H9 (cell line): ENCODE results near the gene OR10J5. TPM values are rescaled to one million over a fixed set of nuclear protein-coding genes. Genes with fewer than 3 reads are reported as not detected.

Source experiments
- DNase-seq: peaks from one replicate; pipeline ENCODE4 v3.0.0-alpha.2; 2017
- H2AFZ ChIP-seq: one replicate; pipeline ENCODE4 v1.6.1; 2013; ENCODE audit warnings: mild to moderate bottlenecking, low read length, control low read depth, moderate library complexity
- H2AK5ac ChIP-seq: 2 replicates; pipeline ENCODE4 v1.6.1; 2013; ENCODE audit warnings: low read length, control low read depth, mixed read lengths; ENCODE audit not compliant: insufficient read length
- H2BK120ac ChIP-seq: one replicate; pipeline ENCODE4 v1.6.1; 2013; ENCODE audit warnings: low read depth, mild to moderate bottlenecking, low read length, control low read depth, inconsistent platforms; ENCODE audit not compliant: poor library complexity, severe bottlenecking
- H2BK12ac ChIP-seq: 2 replicates; pipeline ENCODE4 v1.6.1; 2013; ENCODE audit warnings: low read length, control low read depth, mixed read lengths, low read depth; ENCODE audit not compliant: insufficient read length
- H2BK15ac ChIP-seq: 2 replicates; pipeline ENCODE4 v1.6.1; 2013; ENCODE audit warnings: low read depth, low read length, control low read depth
- H2BK20ac ChIP-seq: one replicate; pipeline ENCODE4 v1.6.1; 2013; ENCODE audit warnings: low read depth, mild to moderate bottlenecking, low read length, control low read depth, inconsistent platforms; ENCODE audit not compliant: poor library complexity, severe bottlenecking
- H2BK5ac ChIP-seq: 2 replicates; pipeline ENCODE4 v1.6.1; 2013; ENCODE audit warnings: low read length, control low read depth, mixed read lengths; ENCODE audit not compliant: insufficient read length
- H3K14ac ChIP-seq: 2 replicates; pipeline ENCODE4 v1.6.1; 2013; ENCODE audit warnings: low read length, control low read depth; ENCODE audit not compliant: insufficient read depth
- H3K18ac ChIP-seq: 2 replicates; pipeline ENCODE4 v1.6.1; 2013; ENCODE audit warnings: low read depth, mild to moderate bottlenecking, mixed read lengths, low read length, control low read depth; ENCODE audit not compliant: insufficient read length
- H3K23ac ChIP-seq: 2 replicates; pipeline ENCODE4 v1.6.1; 2013; ENCODE audit warnings: low read length, control low read depth, mixed read lengths, low read depth; ENCODE audit not compliant: insufficient read length
- H3K23me2 ChIP-seq: 2 replicates; pipeline ENCODE4 v1.6.1; 2013; ENCODE audit warnings: low read depth, mild to moderate bottlenecking, mixed read lengths, low read length, control low read depth; ENCODE audit not compliant: insufficient read length, poor library complexity, severe bottlenecking
- H3K27ac ChIP-seq: 2 replicates; pipeline ENCODE4 v1.5.1; 2013; ENCODE audit warnings: low read length, control low read depth, mixed read lengths, low read depth; ENCODE audit not compliant: insufficient read length
- H3K27me3 ChIP-seq: 2 replicates; pipeline ENCODE4 v1.6.1; 2013; ENCODE audit warnings: low read length, control low read depth, inconsistent platforms; ENCODE audit not compliant: insufficient read depth
- H3K4ac ChIP-seq: 2 replicates; pipeline ENCODE4 v1.6.1; 2013; ENCODE audit warnings: low read depth, mild to moderate bottlenecking, control low read depth, inconsistent platforms, low read length, moderate library complexity
- H3K4me1 ChIP-seq: 2 replicates; pipeline ENCODE4 v1.6.1; 2013; ENCODE audit warnings: low read length, control low read depth, inconsistent platforms; ENCODE audit not compliant: insufficient read depth
- H3K4me2 ChIP-seq: 2 replicates; pipeline ENCODE4 v1.6.1; 2013; ENCODE audit warnings: low read length, control low read depth, mixed read lengths; ENCODE audit not compliant: insufficient read length, insufficient read depth
- H3K56ac ChIP-seq: 2 replicates; pipeline ENCODE4 v1.6.1; 2013; ENCODE audit warnings: low read depth, mild to moderate bottlenecking, mixed read lengths, low read length, control low read depth; ENCODE audit not compliant: insufficient read length
- H3K79me1 ChIP-seq: 2 replicates; pipeline ENCODE4 v1.6.1; 2013; ENCODE audit warnings: low read depth, mild to moderate bottlenecking, moderate library complexity, low read length, control low read depth, inconsistent platforms; ENCODE audit not compliant: insufficient read depth, poor library complexity, severe bottlenecking
- H3K79me2 ChIP-seq: 2 replicates; pipeline ENCODE4 v1.6.1; 2013; ENCODE audit warnings: low read length, control low read depth, inconsistent platforms; ENCODE audit not compliant: insufficient read depth
- H3K9ac ChIP-seq: 2 replicates; pipeline ENCODE4 v1.6.1; 2013; ENCODE audit warnings: low read length, control low read depth, mixed read lengths; ENCODE audit not compliant: insufficient read length; ENCODE audit errors: extremely low read depth
- H3K9me3 ChIP-seq: one replicate; pipeline ENCODE4 v1.6.1; 2013; ENCODE audit warnings: low read depth, low read length, inconsistent platforms; ENCODE audit not compliant: control insufficient read depth
- H3T11ph ChIP-seq: one replicate; pipeline ENCODE4 v1.6.1; 2013; ENCODE audit warnings: mild to moderate bottlenecking, low read length, control low read depth, inconsistent platforms
- H4K20me1 ChIP-seq: one replicate; pipeline ENCODE4 v1.6.1; 2013; ENCODE audit not compliant: control insufficient read depth, insufficient read length, insufficient read depth
- H4K5ac ChIP-seq: 2 replicates; pipeline ENCODE4 v1.6.1; 2013; ENCODE audit warnings: low read depth, mild to moderate bottlenecking, mixed read lengths, low read length, control low read depth; ENCODE audit not compliant: insufficient read length
- H4K8ac ChIP-seq: replicated peaks from 2 replicates; pipeline ENCODE4 v1.6.1; 2013; ENCODE audit warnings: low read length, control low read depth, mixed read lengths, low read depth; ENCODE audit not compliant: insufficient read length
- H4K91ac ChIP-seq: 2 replicates; pipeline ENCODE4 v1.6.1; 2013; ENCODE audit warnings: low read depth, mild to moderate bottlenecking, moderate library complexity, mixed read lengths, low read length, control low read depth; ENCODE audit not compliant: insufficient read length
- H3K27ac Mint-ChIP-seq, 3 experiments: 2 replicates in 2 of 3; 3 replicates in 1 of 3; pipeline ENCODE4 v1.8.0; 2020 to 2021; ENCODE audit warnings: mixed read lengths in 3 of 3, mild to moderate bottlenecking in 1 of 3, moderate library complexity in 1 of 3
- H3K27me3 Mint-ChIP-seq: 2 replicates; pipeline ENCODE4 v1.8.0; 2021; ENCODE audit warnings: low read depth, mild to moderate bottlenecking, moderate library complexity, mixed read lengths
- H3K36me3 Mint-ChIP-seq, 3 experiments: 2 replicates in 2 of 3; 3 replicates in 1 of 3; pipeline ENCODE4 v1.8.0; 2020 to 2021; ENCODE audit warnings: low read depth in 3 of 3, mixed read lengths in 3 of 3; ENCODE audit not compliant: insufficient read depth in 1 of 3
- H3K4me1 Mint-ChIP-seq, 2 experiments: 2 replicates each; pipeline ENCODE4 v1.8.0; 2020; ENCODE audit warnings: mixed read lengths in 2 of 2
- H3K4me3 Mint-ChIP-seq, 2 experiments: 2 replicates in 1 of 2; 3 replicates in 1 of 2; pipeline ENCODE4 v1.8.0; 2020 to 2021; ENCODE audit warnings: mild to moderate bottlenecking in 2 of 2, mixed read lengths in 2 of 2, moderate library complexity in 1 of 2
- H3K9me3 Mint-ChIP-seq, 2 experiments: 2 replicates in 1 of 2; 3 replicates in 1 of 2; pipeline ENCODE4 v1.8.0; 2020; ENCODE audit warnings: mild to moderate bottlenecking in 2 of 2, mixed read lengths in 2 of 2, moderate library complexity in 1 of 2
- CTCF ChIP-seq: fragments of 200-600 bp; sonication (generic); conservative IDR thresholded peaks from 3 replicates; pipeline ENCODE4 v1.8.0; 2021; ENCODE audit warnings: antibody characterized with exemption, mild to moderate bottlenecking
- WGBS: extraction: QIAGEN DNeasy Blood & Tissue Kit; methylation state at CpG from one replicate; pipeline ENCODE4 v1.1.7; 2013; ENCODE audit warnings: missing lambda C conversion rate, low lambda C conversion rate, mixed read lengths; ENCODE audit not compliant: insufficient read length; ENCODE audit errors: extremely low coverage; 5-methylcytosine and 5-hydroxymethylcytosine counted together
- total RNA-seq: library from RNA; stranded (reverse); gene quantifications from 2 replicates; pipeline ENCODE4 v1.2.1, GENCODE V29; 2021

The OR10J5 gene
- total RNA-seq, 1 experiment from 2014 or later, result not detected

- H2BK12ac ChIP-seq, result no peak overlapping the region
- no peaks in the 10 kb centered on the region for H3K4me1 Mint-ChIP-seq
- no peak overlapping the region for H4K8ac ChIP-seq
- H3K14ac ChIP-seq, result no peak overlapping the region
- no peak overlapping the region for H2AK5ac ChIP-seq
- H3K36me3 Mint-ChIP-seq, result peaks cover 0 to 29% (median 0%) of the 10 kb centered on the region in 3 experiments; a peak in 2 of 7 replicates
- H3K79me1 ChIP-seq, result no peaks in the 10 kb centered on the region
- no peak overlapping the region for H3K4ac ChIP-seq
- H3K79me2 ChIP-seq, result no peaks in the 10 kb centered on the region
- H3K27me3 ChIP-seq, result no peaks in the 10 kb centered on the region
- H2BK15ac ChIP-seq, result no peak overlapping the region
- H2BK120ac ChIP-seq, result no peak overlapping the region
- H3K9me3 Mint-ChIP-seq, result peaks cover 0 to 79% of the 10 kb centered on the region in 2 experiments; a peak in 2 of 5 replicates
- H2BK20ac ChIP-seq, result no peak overlapping the region
- H4K5ac ChIP-seq, result no peak overlapping the region
- no peaks in the 10 kb centered on the region for H3K9me3 ChIP-seq
- H2BK5ac ChIP-seq, result no peak overlapping the region
- peaks cover 4% of the 10 kb centered on the region; the same call in 1 of the 2 replicates for H3K4me1 ChIP-seq
- H3K27ac ChIP-seq, result no peak overlapping the region
- H4K91ac ChIP-seq, result no peak overlapping the region
- H3K4me2 ChIP-seq, result no peak overlapping the region
- H3K4me3 Mint-ChIP-seq, result no peak overlapping the region
- H3K9ac ChIP-seq, result no peak overlapping the region
- no CpG with 5 or more reads among the region's 1 CpG for WGBS
- no peak overlapping the region for H2AFZ ChIP-seq
- H3K23ac ChIP-seq, result no peak overlapping the region
- no peak overlapping the region for H3K56ac ChIP-seq
- H3T11ph ChIP-seq, result no peak overlapping the region
- no peaks in the 10 kb centered on the region for H4K20me1 ChIP-seq
- H3K27ac Mint-ChIP-seq, result no peak overlapping the region
- H3K27me3 Mint-ChIP-seq, result no peaks in the 10 kb centered on the region
- no peaks in the 10 kb centered on the region for H3K23me2 ChIP-seq
- no peak overlapping the region for H3K18ac ChIP-seq
- no peak for DNase-seq
- no peak for TF ChIP-seq CTCF
These were observed 18.9 kb upstream of the OR10J5 start for GRCh38 chr1:159554696-159555095.
